T-helper 2 cell treated with Interferon-gamma antibody and Interleukin-4, amounts not matched to agents 5 μg/mL and 100 μg/mL, for 36 hours (primary cell): Measurements from ENCODE around the gene TTLL12.

Source experiments
- DNase-seq: peaks from one replicate; pipeline ENCODE4 v3.0.0; 2021; ENCODE audit warnings: low spot score
- H3K27ac Mint-ChIP-seq: one replicate; pipeline ENCODE4 v1.8.0; 2021; ENCODE audit warnings: mild to moderate bottlenecking, mixed read lengths
- H3K27me3 Mint-ChIP-seq: one replicate; pipeline ENCODE4 v1.8.0; 2021; ENCODE audit warnings: low read depth, mixed read lengths
- H3K36me3 Mint-ChIP-seq: one replicate; pipeline ENCODE4 v1.8.0; 2021; ENCODE audit warnings: low read depth, mixed read lengths
- H3K4me1 Mint-ChIP-seq: one replicate; pipeline ENCODE4 v1.8.0; 2021; ENCODE audit warnings: low read depth, mixed read lengths
- H3K4me3 Mint-ChIP-seq: one replicate; pipeline ENCODE4 v1.8.0; 2022; ENCODE audit warnings: mild to moderate bottlenecking, moderate library complexity, mixed read lengths
- H3K9me3 Mint-ChIP-seq: one replicate; pipeline ENCODE4 v1.8.0; 2021; ENCODE audit warnings: mixed read lengths

The TTLL12 gene

DNA sequence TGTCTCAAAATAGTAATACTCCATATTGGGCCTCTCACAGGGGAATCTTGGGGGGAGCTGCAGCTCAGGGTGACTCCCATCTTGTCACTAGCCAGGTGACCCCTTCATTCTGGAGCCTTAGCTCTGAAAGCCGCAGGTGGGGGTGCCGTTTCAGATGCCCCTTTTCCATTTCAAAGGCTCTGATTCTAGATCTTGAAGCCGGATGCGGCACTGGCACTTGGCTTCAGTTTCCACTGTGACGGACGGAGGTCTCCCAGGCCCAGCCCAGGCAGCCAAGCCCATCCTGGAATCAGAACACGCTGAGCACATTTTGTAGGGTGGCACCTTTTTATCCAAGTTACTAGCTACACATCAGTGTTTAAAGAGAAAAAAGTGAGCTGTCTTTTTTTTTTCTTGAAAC is 70.0 kb downstream of the TTLL12 start:
- no peaks in the 10 kb centered on the region for H3K4me1 Mint-ChIP-seq
- peaks cover 13% of the 10 kb centered on the region for H3K27me3 Mint-ChIP-seq
- no peaks in the 10 kb centered on the region for H3K36me3 Mint-ChIP-seq
- H3K9me3 Mint-ChIP-seq, result no peaks in the 10 kb centered on the region
- no peak overlapping the region for H3K4me3 Mint-ChIP-seq
- DNase-seq, result no peak
- H3K27ac Mint-ChIP-seq, result no peak overlapping the region
